Trophoblast cell (in vitro differentiated cells and primary cell): ENCODE measurements around the gene TCP11L2.

ENCODE experiments used
- DNase-seq, 2 donors: peaks; one replicate each; pipeline ENCODE4 v3.0.0-alpha.2; 2016
- H2AFZ ChIP-seq: 2 replicates; pipeline ENCODE4 v1.6.1; 2013; ENCODE audit warnings: low read length, moderate library complexity, mild to moderate bottlenecking; ENCODE audit not compliant: insufficient read depth, poor library complexity
- H2AK5ac ChIP-seq: 2 replicates; pipeline ENCODE4 v1.6.1; 2013; ENCODE audit warnings: mild to moderate bottlenecking, low read length
- H2BK120ac ChIP-seq: 2 replicates; pipeline ENCODE4 v1.6.1; 2013; ENCODE audit warnings: low read length, mild to moderate bottlenecking, moderate library complexity; ENCODE audit not compliant: insufficient read depth, poor library complexity
- H2BK12ac ChIP-seq: 2 replicates; pipeline ENCODE4 v1.6.1; 2013; ENCODE audit warnings: mild to moderate bottlenecking, low read length, moderate library complexity
- H2BK5ac ChIP-seq: 2 replicates; pipeline ENCODE4 v1.6.1; 2013; ENCODE audit warnings: low read length, low read depth, moderate library complexity, mild to moderate bottlenecking; ENCODE audit not compliant: poor library complexity
- H3K14ac ChIP-seq: 2 replicates; pipeline ENCODE4 v1.6.1; 2013; ENCODE audit warnings: mild to moderate bottlenecking, low read length
- H3K18ac ChIP-seq: 2 replicates; pipeline ENCODE4 v1.6.1; 2013; ENCODE audit warnings: mild to moderate bottlenecking, low read length
- H3K23ac ChIP-seq: 2 replicates; pipeline ENCODE4 v1.6.1; 2013; ENCODE audit warnings: low read length
- H3K27ac ChIP-seq: 2 replicates; pipeline ENCODE4 v1.5.1; 2013; ENCODE audit warnings: low read depth, mild to moderate bottlenecking, inconsistent platforms, low read length, moderate library complexity
- H3K27me3 ChIP-seq: 2 replicates; pipeline ENCODE4 v1.6.1; 2013; ENCODE audit warnings: inconsistent platforms, mild to moderate bottlenecking, low read length, moderate library complexity; ENCODE audit not compliant: insufficient read depth
- H3K36me3 ChIP-seq, 2 experiments: 1 replicate in 1 of 2; 2 replicates in 1 of 2; pipeline ENCODE4 v1.6.1; 2013; ENCODE audit warnings: low read length in 2 of 2, mild to moderate bottlenecking in 2 of 2, moderate library complexity in 1 of 2; ENCODE audit not compliant: insufficient read depth in 2 of 2, control insufficient read depth in 1 of 2
- H3K4ac ChIP-seq: 2 replicates; pipeline ENCODE4 v1.6.1; 2013; ENCODE audit warnings: low read depth, mild to moderate bottlenecking, low read length, moderate library complexity
- H3K4me1 ChIP-seq, 2 experiments: 1 replicate in 1 of 2; 2 replicates in 1 of 2; pipeline ENCODE4 v1.6.1; 2013; ENCODE audit warnings: low read length in 2 of 2, mild to moderate bottlenecking in 2 of 2, moderate library complexity in 1 of 2; ENCODE audit not compliant: insufficient read depth in 2 of 2, control insufficient read depth in 1 of 2
- H3K4me2 ChIP-seq: 2 replicates; pipeline ENCODE4 v1.6.1; 2013; ENCODE audit warnings: inconsistent platforms, mild to moderate bottlenecking, low read length, moderate library complexity
- H3K4me3 ChIP-seq: 2 replicates; pipeline ENCODE4 v1.5.1; 2013; ENCODE audit warnings: mild to moderate bottlenecking, low read depth, low read length, inconsistent platforms
- H3K79me1 ChIP-seq: one replicate; pipeline ENCODE4 v1.6.1; 2013; ENCODE audit warnings: low read length
- H3K79me2 ChIP-seq: 2 replicates; pipeline ENCODE4 v1.6.1; 2013; ENCODE audit warnings: low read length, mild to moderate bottlenecking; ENCODE audit not compliant: control insufficient read depth, insufficient read depth, poor library complexity
- H3K9ac ChIP-seq: 2 replicates; pipeline ENCODE4 v1.6.1; 2013; ENCODE audit warnings: mild to moderate bottlenecking, low read length
- H3K9me3 ChIP-seq: 2 replicates; pipeline ENCODE4 v1.6.1; 2013; ENCODE audit warnings: low read depth, mild to moderate bottlenecking, control low read depth, inconsistent platforms, low read length; ENCODE audit not compliant: insufficient read depth
- H4K12ac ChIP-seq: 2 replicates; pipeline ENCODE4 v1.6.1; 2013; ENCODE audit warnings: low read depth, mild to moderate bottlenecking, low read length, moderate library complexity
- H4K8ac ChIP-seq: 2 replicates; pipeline ENCODE4 v1.6.1; 2013; ENCODE audit warnings: low read depth, mild to moderate bottlenecking, low read length, moderate library complexity
- H4K91ac ChIP-seq: one replicate; pipeline ENCODE4 v1.6.1; 2013; ENCODE audit warnings: low read depth, mild to moderate bottlenecking, low read length, moderate library complexity
- WGBS: extraction: QIAGEN DNeasy Blood & Tissue Kit; methylation state at CpG from one replicate; pipeline ENCODE4 v1.1.7; 2013; ENCODE audit warnings: missing lambda C conversion rate; ENCODE audit not compliant: insufficient read length, insufficient coverage; ENCODE audit errors: extremely low coverage; 5-methylcytosine and 5-hydroxymethylcytosine counted together

TCP11L2 gene

GRCh38 chr12:106280106-106280505 is 22.4 kb upstream of the TCP11L2 start:
- WGBS: no CpG with 5 or more reads among the region's 4 CpGs
- H3K36me3 ChIP-seq: no peaks in the 10 kb centered on the region
- H3K27me3 ChIP-seq: no peaks in the 10 kb centered on the region
- no peak overlapping the region for H2AFZ ChIP-seq
- H3K14ac ChIP-seq: no peak overlapping the region
- H3K27ac ChIP-seq: no peak overlapping the region
- no peak overlapping the region for H2BK12ac ChIP-seq
- no peak overlapping the region for H2BK5ac ChIP-seq
- no peak overlapping the region for H4K12ac ChIP-seq
- no peaks in the 10 kb centered on the region for H3K79me1 ChIP-seq
- H3K23ac ChIP-seq: no peak overlapping the region
- no peak overlapping the region for H3K4me3 ChIP-seq
- H3K4me2 ChIP-seq: no peak overlapping the region
- no peak overlapping the region for H4K91ac ChIP-seq
- no peak overlapping the region for H3K9ac ChIP-seq
- no peaks in the 10 kb centered on the region for H3K9me3 ChIP-seq
- H3K18ac ChIP-seq: no peak overlapping the region
- no peak overlapping the region for H3K4ac ChIP-seq
- no peak overlapping the region for H4K8ac ChIP-seq
- H2BK120ac ChIP-seq: no peak overlapping the region
- no peaks in the 10 kb centered on the region for H3K4me1 ChIP-seq
- DNase-seq: no peak
- no peak overlapping the region for H2AK5ac ChIP-seq
- no peaks in the 10 kb centered on the region for H3K79me2 ChIP-seq

- no peak overlapping the region for H3K4me2 ChIP-seq
- H2BK5ac ChIP-seq: no peak overlapping the region
- no peaks in the 10 kb centered on the region for H3K27me3 ChIP-seq
- H3K9me3 ChIP-seq: no peaks in the 10 kb centered on the region
- no peak overlapping the region for H3K9ac ChIP-seq
- H2AFZ ChIP-seq: no peak overlapping the region
- H4K91ac ChIP-seq: no peak overlapping the region
- no peak for DNase-seq
- H3K79me1 ChIP-seq: no peaks in the 10 kb centered on the region
- no peak overlapping the region for H4K12ac ChIP-seq
- no peaks in the 10 kb centered on the region for H3K4me1 ChIP-seq
- H2AK5ac ChIP-seq: no peak overlapping the region
- WGBS: no CpG with 5 or more reads among the region's 3 CpGs
- H2BK12ac ChIP-seq: no peak overlapping the region
- H4K8ac ChIP-seq: no peak overlapping the region
- no peak overlapping the region for H2BK120ac ChIP-seq
- H3K14ac ChIP-seq: no peak overlapping the region
- no peak overlapping the region for H3K18ac ChIP-seq
- no peak overlapping the region for H3K23ac ChIP-seq
- H3K4me3 ChIP-seq: no peak overlapping the region
- no peak overlapping the region for H3K4ac ChIP-seq
- H3K79me2 ChIP-seq: no peaks in the 10 kb centered on the region
- H3K36me3 ChIP-seq: no peaks in the 10 kb centered on the region
- H3K27ac ChIP-seq: no peak overlapping the region
Measured at GRCh38 chr12:106281056-106281782, 21.3 kb upstream of the TCP11L2 start.

GRCh38 chr12:106281804-106282203 is 20.7 kb upstream of the TCP11L2 start:
- Histone ChIP-seq H3K9me3 (no peaks in the 10 kb centered on the region), H3K27ac (no peak overlapping the region), H4K91ac (no peak overlapping the region), H4K12ac (no peak overlapping the region), H3K4me2 (no peak overlapping the region), H3K79me2 (no peaks in the 10 kb centered on the region), H3K4me1 (no peaks in the 10 kb centered on the region), H2BK12ac (no peak overlapping the region), H3K23ac (no peak overlapping the region), H3K18ac (no peak overlapping the region), H2BK120ac (no peak overlapping the region), H3K9ac (no peak overlapping the region), H2AFZ (no peak overlapping the region), H3K4me3 (no peak overlapping the region), H3K4ac (no peak overlapping the region), H4K8ac (no peak overlapping the region), H3K36me3 (no peaks in the 10 kb centered on the region), H2BK5ac (no peak overlapping the region), H2AK5ac (no peak overlapping the region), H3K14ac (no peak overlapping the region), H3K27me3 (no peaks in the 10 kb centered on the region), H3K79me1 (no peaks in the 10 kb centered on the region)
- no CpG with 5 or more reads among the region's 4 CpGs for WGBS
- peak in 1 of 2 donors; percentile 10 for DNase-seq

- Histone ChIP-seq H3K4ac (no peak overlapping the region), H3K4me1 (no peaks in the 10 kb centered on the region), H4K8ac (no peak overlapping the region), H2BK120ac (no peak overlapping the region), H3K4me2 (no peak overlapping the region), H2BK12ac (no peak overlapping the region), H4K12ac (no peak overlapping the region), H2BK5ac (no peak overlapping the region), H3K4me3 (no peak overlapping the region), H3K9ac (no peak overlapping the region), H2AK5ac (no peak overlapping the region), H3K9me3 (no peaks in the 10 kb centered on the region), H3K79me2 (no peaks in the 10 kb centered on the region), H3K27me3 (no peaks in the 10 kb centered on the region), H3K79me1 (no peaks in the 10 kb centered on the region), H4K91ac (no peak overlapping the region), H2AFZ (no peak overlapping the region), H3K18ac (no peak overlapping the region), H3K23ac (no peak overlapping the region), H3K27ac (no peak overlapping the region), H3K14ac (no peak overlapping the region), H3K36me3 (no peaks in the 10 kb centered on the region)
- WGBS: no CpG with 5 or more reads among the region's 7 CpGs
- DNase-seq: peak; percentile 59 to 91
Measured at GRCh38 chr12:106282457-106283097, 20.0 kb upstream of the TCP11L2 start.
